NK-92 (cell line): ENCODE results near the gene PDE6A.
"Not testable (repeated sequence)": the region's sequence is repeated elsewhere in the genome, so short reads cannot be mapped to it uniquely, and the experiment has no call there.

ENCODE experiments used
- DNase-seq: peaks from one replicate; lab custom pipeline; 2025; ENCODE audit not compliant: unreplicated experiment; lab: John Stamatoyannopoulos, UW

Gene PDE6A

DNA sequence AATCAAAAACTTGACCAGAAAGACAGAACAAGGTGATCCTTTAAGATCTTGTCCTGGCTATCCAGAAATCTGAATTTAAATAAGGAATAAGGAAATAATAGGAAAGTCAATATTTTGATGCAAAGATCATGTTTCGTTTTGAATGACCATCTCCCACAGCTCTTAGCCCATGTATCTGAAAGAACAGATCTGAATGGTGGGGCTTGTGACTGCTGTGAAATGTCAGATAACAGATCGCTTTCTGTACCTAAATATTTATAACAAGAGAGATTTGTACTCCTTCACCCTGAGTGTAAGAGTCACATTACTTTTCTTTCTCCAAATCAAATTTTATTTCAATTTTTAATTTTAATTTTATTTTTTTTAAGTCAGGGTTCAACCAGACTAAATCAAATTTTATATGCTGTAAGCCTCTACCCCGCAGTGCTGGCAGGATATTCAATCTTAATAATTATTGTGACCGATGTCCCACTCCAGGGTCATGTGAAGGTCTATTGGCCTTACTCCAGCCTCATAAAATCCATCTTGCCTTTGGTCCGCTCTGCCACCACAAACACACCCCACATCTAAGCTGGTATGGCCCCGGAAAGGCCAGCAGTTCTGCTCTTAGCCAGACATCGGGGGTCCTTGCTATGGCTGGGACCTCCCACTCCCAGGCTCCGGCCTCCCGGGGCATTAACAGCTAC is 9.0 kb upstream of the PDE6A start:
- no peak for DNase-seq

DNA sequence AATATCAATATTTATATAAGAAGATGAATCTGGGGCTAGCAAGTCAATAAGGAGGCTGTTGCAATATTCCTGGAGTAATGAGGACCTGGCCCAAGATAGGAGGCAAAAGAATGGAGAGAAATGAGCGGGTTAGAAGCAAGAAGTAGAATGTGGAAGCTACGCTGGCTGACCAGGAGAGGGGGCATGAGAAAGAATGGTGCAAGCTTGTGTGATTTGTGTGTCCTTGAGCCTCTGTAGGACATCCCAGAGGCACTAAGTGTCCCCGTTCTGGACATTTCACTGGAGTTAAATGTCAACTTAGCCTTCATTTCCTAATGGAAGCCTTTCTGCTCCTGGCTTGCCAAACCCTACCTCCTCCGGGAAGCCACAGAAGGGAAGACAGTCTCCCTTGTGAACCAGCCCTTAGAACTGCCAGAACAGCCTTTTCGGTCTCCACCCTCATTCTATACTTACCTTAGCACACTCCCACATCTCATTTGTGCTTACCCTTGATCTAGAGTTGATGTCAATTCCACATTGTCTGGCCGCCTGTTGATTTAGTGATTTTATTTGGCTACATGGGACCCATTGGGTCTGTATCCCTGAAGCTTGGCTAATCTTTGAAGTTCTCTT is 6.7 kb upstream of the PDE6A start:
- no peak for DNase-seq

- DNase-seq = no peak
Measured at GRCh38 chr5:149948993-149949392, 4.4 kb upstream of the PDE6A start.

GRCh38 chr5:149946118-149946517 is 1.5 kb upstream of the PDE6A start:
- DNase-seq = no peak

DNA sequence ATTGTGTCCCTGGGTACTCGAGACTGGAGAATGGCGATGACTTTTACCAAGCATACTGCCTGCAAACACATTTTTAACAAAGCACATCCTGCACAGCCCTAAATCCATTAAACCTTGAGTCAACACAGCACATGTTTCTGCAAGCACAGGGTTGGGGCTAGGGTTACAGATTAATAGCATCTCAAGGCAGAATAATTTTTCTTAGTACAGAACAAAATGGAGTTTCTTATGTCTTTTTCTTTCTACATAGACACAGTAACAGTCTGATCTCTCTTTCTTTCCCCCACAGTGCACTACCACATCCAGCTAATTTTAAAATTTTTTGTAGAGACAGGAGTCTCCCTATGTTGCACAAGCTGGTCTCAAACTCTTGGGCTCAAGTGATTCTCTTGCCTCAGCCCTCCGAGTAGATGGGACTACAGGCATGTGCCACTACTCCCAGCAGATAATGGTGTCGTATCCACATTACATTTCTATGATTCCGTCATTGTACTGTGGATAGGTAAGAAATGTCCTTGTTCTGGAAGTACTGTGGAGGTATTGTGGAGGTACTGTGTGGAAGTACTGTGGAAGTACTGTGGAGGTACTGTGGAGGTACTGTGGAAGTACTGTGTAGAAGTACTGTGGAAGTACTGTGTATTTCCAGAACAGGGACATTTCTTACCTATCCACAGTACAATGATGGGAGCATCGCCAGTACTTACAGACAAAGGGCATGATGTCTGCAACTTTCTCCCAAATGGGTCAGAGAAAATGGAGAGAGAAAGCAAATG is 1.2 kb downstream of the PDE6A start:
- not testable (repeated sequence) for DNase-seq

GRCh38 chr5:149942741-149943169 is 1.8 kb downstream of the PDE6A start:
- not testable (repeated sequence) for DNase-seq

DNA sequence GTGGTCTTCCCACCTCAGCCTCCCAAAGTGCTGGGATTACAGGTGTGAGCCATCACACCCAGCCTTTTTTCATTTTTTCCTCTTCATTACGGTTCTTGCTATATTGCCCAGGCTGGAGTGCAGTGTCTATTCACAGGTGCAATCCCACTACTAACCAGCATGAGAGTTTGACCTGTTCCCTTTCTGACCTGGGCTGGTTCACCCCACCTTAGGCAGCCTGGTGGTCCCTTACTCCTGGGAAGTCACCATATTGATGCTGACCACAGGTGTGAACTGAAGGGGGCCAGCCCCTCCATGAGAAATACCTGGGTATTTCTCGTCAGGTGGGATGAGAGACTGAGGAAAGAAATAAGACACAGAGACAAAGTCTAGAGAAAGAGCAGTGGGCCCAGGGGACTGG is 2.4 kb downstream of the PDE6A start:
- no peak for DNase-seq

DNA sequence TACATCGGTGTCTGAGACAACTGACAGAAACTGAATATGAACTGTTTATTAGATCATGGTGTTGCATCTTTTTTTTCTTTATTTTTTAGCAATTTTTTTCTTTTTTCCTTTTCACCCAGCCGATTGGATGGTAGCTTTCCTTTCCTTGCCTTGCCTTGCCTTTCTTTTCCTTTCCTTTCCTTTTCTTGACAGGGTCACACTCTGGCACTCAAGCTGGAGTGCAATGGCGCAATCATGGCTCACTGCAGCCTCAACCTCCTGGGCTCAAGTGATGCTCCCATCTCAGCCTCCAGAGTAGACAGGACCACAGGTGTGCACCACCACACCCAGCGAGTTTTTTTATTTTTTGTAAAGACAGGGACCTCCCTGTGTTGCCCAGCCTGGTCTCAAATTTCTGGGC is 2.8 kb downstream of the PDE6A start:
- DNase-seq = no peak

DNA sequence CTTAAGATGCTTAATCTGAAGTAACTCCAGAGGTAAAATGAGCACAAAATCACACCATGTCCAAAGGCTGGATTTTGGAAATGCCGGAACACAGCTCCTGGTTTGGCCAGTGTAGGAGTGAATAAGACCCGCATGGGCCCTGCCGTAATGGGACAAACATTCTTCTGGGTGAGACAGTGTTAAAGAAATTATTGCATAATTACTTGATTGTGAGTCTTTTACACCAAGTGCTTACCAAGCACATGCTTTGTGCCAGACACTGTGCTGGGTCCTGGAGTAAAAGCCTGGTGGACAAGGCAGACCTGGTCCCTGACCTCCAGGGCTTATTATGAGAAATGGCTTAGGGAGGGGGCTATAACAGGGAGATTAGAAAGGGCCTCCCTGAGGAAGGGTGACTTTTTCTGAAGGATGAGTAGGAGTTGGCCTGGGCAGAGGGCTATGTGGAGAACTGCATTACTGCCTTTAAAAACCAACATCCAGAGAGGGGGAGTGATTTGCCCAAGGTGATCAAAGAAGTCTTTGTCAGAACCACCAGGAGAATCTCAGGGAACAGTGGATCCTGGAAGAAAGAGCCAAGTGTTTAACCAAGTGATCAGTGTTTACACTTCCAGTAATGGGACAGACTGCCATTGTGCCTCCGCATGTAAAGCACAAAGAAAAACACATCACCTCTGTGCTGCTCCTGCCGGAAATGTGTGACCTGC is 3.5 kb downstream of the PDE6A start:
- DNase-seq = no peak

GRCh38 chr5:149940077-149940574 is 4.5 kb downstream of the PDE6A start:
- no peak for DNase-seq

- DNase-seq = no peak
Measured at GRCh38 chr5:149939546-149939945, 5.0 kb downstream of the PDE6A start.

- DNase-seq = no peak
Measured at GRCh38 chr5:149938791-149939358, 5.7 kb downstream of the PDE6A start.

DNA sequence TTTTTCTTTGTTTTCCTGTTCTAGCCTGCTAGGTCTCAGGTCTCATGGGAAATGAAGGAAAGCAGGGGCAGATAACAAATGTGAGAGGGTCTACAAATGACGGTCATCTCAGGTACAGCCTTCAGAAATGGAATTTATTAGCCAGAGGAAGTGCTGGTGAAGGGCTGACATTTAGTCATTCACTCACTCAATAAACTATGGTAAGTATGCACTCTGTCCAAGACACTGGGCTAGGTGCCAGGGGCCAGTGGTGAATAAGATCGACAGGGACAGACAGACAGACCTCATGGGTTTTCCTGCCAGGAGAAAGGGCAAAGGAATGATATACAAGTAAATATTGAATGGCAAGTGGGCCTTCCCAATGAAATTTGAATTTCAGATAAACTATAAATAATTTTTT is 6.3 kb downstream of the PDE6A start:
- no peak for DNase-seq

GRCh38 chr5:149937610-149938009 is 7.0 kb downstream of the PDE6A start:
- DNase-seq = no peak

- no peak for DNase-seq
Measured at GRCh38 chr5:149936700-149937091, 7.9 kb downstream of the PDE6A start.

GRCh38 chr5:149936044-149936699 is 8.4 kb downstream of the PDE6A start:
- DNase-seq = no peak

DNA sequence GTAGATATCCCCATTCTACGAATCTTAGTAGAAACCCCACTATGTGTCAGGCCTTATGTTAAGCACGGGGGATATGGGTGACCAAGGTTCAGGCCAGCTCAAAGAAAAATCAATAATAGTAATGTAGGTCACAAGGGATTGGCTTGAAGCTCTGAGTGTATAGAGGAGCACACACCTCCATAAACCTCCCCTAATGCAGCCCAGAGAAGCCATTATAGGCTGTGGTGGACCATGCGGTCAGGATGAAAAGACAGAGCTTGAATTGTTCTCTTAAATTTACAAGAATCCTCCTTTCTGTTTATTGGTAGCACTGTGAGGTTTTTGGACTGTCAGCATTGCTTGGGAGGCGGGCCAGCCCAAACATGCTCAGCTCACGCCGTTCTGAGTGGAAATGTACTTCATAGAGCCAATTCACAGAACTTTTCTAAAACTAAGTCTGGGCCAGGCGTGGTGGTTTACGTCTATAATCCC is 9.1 kb downstream of the PDE6A start:
- no peak for DNase-seq

DNA sequence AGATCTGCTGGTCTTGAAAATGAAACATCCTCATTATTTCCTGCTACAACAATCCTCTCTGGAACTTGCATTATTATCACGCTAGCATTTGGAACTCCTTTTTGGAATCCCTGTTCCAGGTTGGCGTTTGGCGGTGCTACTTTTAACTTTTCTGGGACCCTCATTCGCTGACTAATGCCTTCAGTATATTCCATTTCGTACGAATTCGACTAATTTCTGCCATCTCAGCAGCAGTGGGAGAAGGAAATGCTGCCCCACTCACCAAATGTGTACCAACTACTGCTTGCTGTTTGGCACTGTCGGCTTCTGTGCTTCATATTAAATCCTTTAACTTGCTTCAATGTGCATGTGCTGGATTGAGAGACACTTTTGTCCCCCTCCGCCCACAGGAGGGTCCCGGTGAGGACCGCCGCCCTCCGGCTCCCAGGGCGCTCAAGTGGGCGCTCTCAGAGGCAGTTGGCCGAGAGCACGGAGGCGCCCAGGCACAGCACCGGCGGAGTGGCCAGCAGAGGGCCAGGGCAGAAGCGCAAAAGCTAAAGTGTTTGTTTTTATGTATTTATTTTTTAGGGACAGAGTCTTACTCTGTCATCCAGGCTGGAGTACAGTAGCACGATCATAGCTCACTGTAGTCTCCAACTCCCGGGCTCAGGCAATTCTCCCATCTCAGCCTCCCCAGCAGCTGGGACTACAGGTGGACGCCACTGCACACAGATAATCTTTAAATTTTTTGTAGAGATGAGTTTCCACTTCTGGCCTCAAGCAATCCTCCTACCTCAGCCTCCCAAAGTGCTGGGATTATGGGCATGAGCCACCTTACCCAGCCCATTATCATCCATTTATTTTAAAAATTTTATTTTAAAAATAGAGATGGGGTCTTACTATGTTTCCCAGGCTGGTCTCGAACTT is 11.9 kb downstream of the PDE6A start:
- no peak for DNase-seq

GRCh38 chr5:149931992-149932436 is 12.6 kb downstream of the PDE6A start:
- DNase-seq = no peak
